Stimulated activated naive CD8-positive, alpha-beta T cell treated with anti-CD3 and anti-CD28 coated beads, Interleukin-15, Interleukin-2, amounts not matched to agents 100 ng/mL and 50 ng/mL, for 24 hours (primary cell): ENCODE results near the gene THAP4.
"Not testable (repeated sequence)": the region's sequence is repeated elsewhere in the genome, so short reads cannot be mapped to it uniquely, and the experiment has no call there.

Experiments
- H3K27ac Mint-ChIP-seq: one replicate; pipeline ENCODE4 v1.8.0; 2021; ENCODE audit warnings: mild to moderate bottlenecking, mixed read lengths
- H3K27me3 Mint-ChIP-seq: one replicate; pipeline ENCODE4 v1.8.0; 2021; ENCODE audit warnings: mixed read lengths
- H3K36me3 Mint-ChIP-seq: one replicate; pipeline ENCODE4 v1.8.0; 2021; ENCODE audit warnings: low read depth, mixed read lengths
- H3K4me1 Mint-ChIP-seq: one replicate; pipeline ENCODE4 v1.8.0; 2021; ENCODE audit warnings: low read depth, mixed read lengths
- H3K4me3 Mint-ChIP-seq: one replicate; pipeline ENCODE4 v1.8.0; 2021; ENCODE audit warnings: mild to moderate bottlenecking, mixed read lengths
- H3K9me3 Mint-ChIP-seq: one replicate; pipeline ENCODE4 v1.8.0; 2021; ENCODE audit warnings: mixed read lengths

The THAP4 gene

GRCh38 chr2:241598061-241598460, 38.9 kb downstream of the THAP4 start:
- Mint-ChIP-seq H3K4me1 (no peaks in the 10 kb centered on the region), H3K27ac (no peak overlapping the region), H3K9me3 (no peaks in the 10 kb centered on the region), H3K27me3 (no peaks in the 10 kb centered on the region), H3K4me3 (no peak overlapping the region), H3K36me3 (peaks cover 58% of the 10 kb centered on the region)

- H3K36me3 Mint-ChIP-seq, result peaks cover 58% of the 10 kb centered on the region
- H3K4me3 Mint-ChIP-seq, result no peak overlapping the region
Measured at GRCh38 chr2:241597561-241597960, 39.4 kb downstream of the THAP4 start.

GRCh38 chr2:241595600-241596140, 41.3 kb downstream of the THAP4 start:
- Mint-ChIP-seq H3K9me3 (no peaks in the 10 kb centered on the region), H3K36me3 (peaks cover 46% of the 10 kb centered on the region), H3K4me3 (no peak overlapping the region), H3K27me3 (no peaks in the 10 kb centered on the region), H3K27ac (no peak overlapping the region), H3K4me1 (no peaks in the 10 kb centered on the region)

More at GRCh38 chr2:241597561-241597960, 39.4 kb downstream of the THAP4 start:
- Mint-ChIP-seq H3K27me3 (no peaks in the 10 kb centered on the region), H3K9me3 (no peaks in the 10 kb centered on the region), H3K4me1 (no peaks in the 10 kb centered on the region), H3K27ac (no peak overlapping the region)

- H3K4me1 Mint-ChIP-seq, result no peaks in the 10 kb centered on the region
- H3K4me3 Mint-ChIP-seq, result no peak overlapping the region
- H3K36me3 Mint-ChIP-seq, result peaks cover 31% of the 10 kb centered on the region
- H3K27ac Mint-ChIP-seq, result no peak overlapping the region
- H3K27me3 Mint-ChIP-seq, result no peaks in the 10 kb centered on the region
- peaks cover 3% of the 10 kb centered on the region for H3K9me3 Mint-ChIP-seq
Measured at GRCh38 chr2:241593271-241593670, 43.7 kb downstream of the THAP4 start.

GRCh38 chr2:241592126-241592845, 44.7 kb downstream of the THAP4 start:
- H3K27ac Mint-ChIP-seq, result no peak overlapping the region
- peaks cover 21% of the 10 kb centered on the region for H3K36me3 Mint-ChIP-seq
- no peak overlapping the region for H3K4me3 Mint-ChIP-seq
- no peaks in the 10 kb centered on the region for H3K4me1 Mint-ChIP-seq
- H3K9me3 Mint-ChIP-seq, result peaks cover 10% of the 10 kb centered on the region
- H3K27me3 Mint-ChIP-seq, result no peaks in the 10 kb centered on the region

- not testable (repeated sequence) for H3K4me1 Mint-ChIP-seq, H3K4me3 Mint-ChIP-seq, H3K27me3 Mint-ChIP-seq, H3K27ac Mint-ChIP-seq
- Mint-ChIP-seq H3K36me3 (peaks cover 16% of the 10 kb centered on the region), H3K9me3 (peaks cover 19% of the 10 kb centered on the region)
Measured at GRCh38 chr2:241590496-241591455, 46.2 kb downstream of the THAP4 start.

- H3K4me3 Mint-ChIP-seq, H3K27ac Mint-ChIP-seq, H3K4me1 Mint-ChIP-seq, H3K27me3 Mint-ChIP-seq: not testable (repeated sequence)
- H3K9me3 Mint-ChIP-seq, result peaks cover 19% of the 10 kb centered on the region
- H3K36me3 Mint-ChIP-seq, result peaks cover 21% of the 10 kb centered on the region
Measured at GRCh38 chr2:241589863-241590262, 47.1 kb downstream of the THAP4 start.

DNA sequence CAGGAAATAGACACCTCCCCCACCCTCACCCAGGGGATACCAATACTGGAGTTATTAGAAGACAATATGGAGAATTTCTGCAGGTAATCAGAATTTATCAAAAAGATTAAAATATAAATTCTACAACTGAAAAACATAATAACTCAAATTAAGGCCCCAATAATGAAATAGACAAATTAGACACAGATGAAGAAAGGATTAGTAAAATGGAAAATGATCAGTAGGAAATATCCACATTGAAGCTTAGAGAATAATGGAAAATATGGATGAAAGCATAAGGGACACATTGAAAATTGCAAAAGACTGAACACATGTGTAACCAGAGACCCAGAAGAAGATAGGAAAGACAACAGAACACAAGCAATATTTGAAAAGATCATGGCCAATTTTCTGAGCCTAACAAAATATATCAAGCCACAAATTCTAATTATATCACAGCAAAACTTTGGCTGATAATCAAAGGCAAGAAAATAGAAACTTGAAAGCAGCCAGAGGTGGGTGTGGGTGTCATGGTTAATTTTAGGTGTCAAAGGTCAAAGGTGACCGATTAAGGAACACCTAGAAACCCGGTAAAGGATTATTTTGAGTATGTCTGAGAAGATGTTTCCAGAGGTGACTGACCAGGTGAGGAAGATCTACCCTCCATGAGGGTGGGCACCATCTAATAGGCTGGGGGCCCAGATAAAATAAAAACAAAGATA, 50.2 kb downstream of the THAP4 start:
- Mint-ChIP-seq H3K27me3 (no peaks in the 10 kb centered on the region), H3K4me1 (no peaks in the 10 kb centered on the region), H3K36me3 (peaks cover 37% of the 10 kb centered on the region), H3K27ac (no peak overlapping the region), H3K9me3 (peaks cover 19% of the 10 kb centered on the region), H3K4me3 (no peak overlapping the region)

- Mint-ChIP-seq H3K36me3 (peaks cover 43% of the 10 kb centered on the region), H3K4me3 (no peak overlapping the region)
Measured at GRCh38 chr2:241584436-241584835, 52.5 kb downstream of the THAP4 start.

GRCh38 chr2:241582806-241583205, 54.2 kb downstream of the THAP4 start:
- peaks cover 48% of the 10 kb centered on the region for H3K36me3 Mint-ChIP-seq

More at GRCh38 chr2:241584436-241584835, 52.5 kb downstream of the THAP4 start:
- peaks cover 19% of the 10 kb centered on the region for H3K9me3 Mint-ChIP-seq
- no peaks in the 10 kb centered on the region for H3K4me1 Mint-ChIP-seq
- no peak overlapping the region for H3K27ac Mint-ChIP-seq
- H3K27me3 Mint-ChIP-seq, result no peaks in the 10 kb centered on the region

DNA sequence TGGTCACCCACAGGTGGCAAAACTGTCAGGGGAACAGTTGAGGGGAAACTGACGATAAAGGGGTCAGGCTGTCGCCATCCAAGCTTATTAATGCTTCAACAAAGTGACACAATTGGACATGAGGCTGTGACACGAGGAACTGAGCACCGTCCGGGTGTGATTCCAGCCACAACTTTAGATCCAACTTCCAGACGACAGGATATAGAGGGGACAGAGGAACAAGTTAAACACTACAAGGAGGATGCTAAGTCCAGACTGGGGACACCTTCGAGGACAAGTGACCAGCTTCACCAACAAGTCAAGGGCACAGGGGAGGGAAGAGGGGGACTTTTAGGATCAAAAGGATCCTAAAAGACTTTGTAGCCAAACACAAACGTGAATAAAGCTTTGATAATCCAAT, 54.6 kb downstream of the THAP4 start:
- Mint-ChIP-seq H3K36me3 (peaks cover 48% of the 10 kb centered on the region), H3K4me1 (no peaks in the 10 kb centered on the region), H3K9me3 (peaks cover 9% of the 10 kb centered on the region), H3K27ac (no peak overlapping the region), H3K27me3 (no peaks in the 10 kb centered on the region), H3K4me3 (no peak overlapping the region)

More at GRCh38 chr2:241582806-241583205, 54.2 kb downstream of the THAP4 start:
- no peak overlapping the region for H3K4me3 Mint-ChIP-seq
- no peaks in the 10 kb centered on the region for H3K4me1 Mint-ChIP-seq
- peaks cover 11% of the 10 kb centered on the region for H3K9me3 Mint-ChIP-seq
- no peaks in the 10 kb centered on the region for H3K27me3 Mint-ChIP-seq
- H3K27ac Mint-ChIP-seq, result no peak overlapping the region

- Mint-ChIP-seq H3K27me3 (no peaks in the 10 kb centered on the region), H3K4me1 (no peaks in the 10 kb centered on the region), H3K9me3 (no peaks in the 10 kb centered on the region), H3K4me3 (no peak overlapping the region), H3K36me3 (peaks cover 34% of the 10 kb centered on the region), H3K27ac (no peak overlapping the region)
Measured at GRCh38 chr2:241579281-241579680, 57.7 kb downstream of the THAP4 start.

GRCh38 chr2:241577413-241578122, 59.4 kb downstream of the THAP4 start:
- Mint-ChIP-seq H3K27me3 (no peaks in the 10 kb centered on the region), H3K4me3 (no peak overlapping the region), H3K27ac (no peak overlapping the region), H3K4me1 (no peaks in the 10 kb centered on the region), H3K9me3 (no peaks in the 10 kb centered on the region), H3K36me3 (peaks cover 19% of the 10 kb centered on the region)

DNA sequence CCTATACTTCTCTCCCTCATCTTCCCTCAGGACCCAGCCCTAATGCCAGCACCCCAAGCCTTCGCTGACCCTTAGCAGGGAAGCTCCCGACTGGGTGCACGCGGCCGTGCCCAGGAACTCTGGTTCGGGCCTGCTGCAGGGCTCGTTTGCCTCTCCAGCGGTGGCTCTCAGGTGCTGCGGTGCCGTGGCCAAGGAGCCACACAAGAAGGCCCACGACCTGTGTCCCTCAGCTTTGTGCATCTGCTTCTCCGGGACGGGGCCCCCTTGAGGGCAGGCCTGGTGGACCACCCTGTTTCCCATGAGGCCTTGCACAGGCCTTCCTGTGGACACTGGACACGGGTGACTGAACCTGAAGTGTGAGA, 60.7 kb downstream of the THAP4 start:
- Mint-ChIP-seq H3K27me3 (no peaks in the 10 kb centered on the region), H3K27ac (no peak overlapping the region), H3K9me3 (no peaks in the 10 kb centered on the region), H3K36me3 (peaks cover 10% of the 10 kb centered on the region), H3K4me1 (no peaks in the 10 kb centered on the region), H3K4me3 (no peak overlapping the region)
